Testis (tissue), 3 donors: ENCODE measurements around the gene TAGLN2. TPM values are rescaled to one million over a fixed set of nuclear protein-coding genes. Genes with fewer than 3 reads are reported as not detected.

Source experiments
- DNase-seq: peaks from one replicate; pipeline ENCODE4 v3.0.0-alpha.2; 2019
- H3K27ac ChIP-seq, 2 donors: fragments of 200-600 bp; sonication (generic); one replicate each; pipeline ENCODE4 v1.5.1; 2019
- H3K27me3 ChIP-seq: fragments of 200-600 bp; sonication (generic); one replicate; pipeline ENCODE4 v1.5.1; 2019
- H3K36me3 ChIP-seq: fragments of 200-600 bp; sonication (generic); one replicate; pipeline ENCODE4 v1.5.1; 2017; ENCODE audit warnings: low read depth; ENCODE audit errors: missing control alignments
- H3K4me1 ChIP-seq: fragments of 200-600 bp; sonication (generic); one replicate; pipeline ENCODE4 v1.5.1; 2019
- H3K4me3 ChIP-seq, 2 donors: fragments of 200-600 bp; sonication (generic); one replicate each; pipeline ENCODE4 v1.5.1; 2017 to 2019
- H3K9me3 ChIP-seq: fragments of 200-600 bp; sonication (generic); one replicate; pipeline ENCODE4 v1.5.1; 2017
- POLR2A ChIP-seq: fragments of 450-650 bp; IDR thresholded peaks from one replicate; pipeline ENCODE4 v1.6.1; 2017; ENCODE audit warnings: antibody characterized with exemption, mild to moderate bottlenecking, moderate library complexity
- WGBS, 2 donors: methylation state at CpG; one replicate each; pipeline ENCODE4 v1.1.5; 2018; 5-methylcytosine and 5-hydroxymethylcytosine counted together
- intact Hi-C: fragments of 100-400 bp; cut with DNase I; formaldehyde crosslinking; loops from one replicate; pipeline ENCODE4 v1.15.1; 2023; ENCODE audit warnings: low total_unique reads
- polyA plus RNA-seq: library from polyadenylated mRNA; stranded (reverse); fragments of 350-450 nt; fragmentation: Illumina TruSeq; extraction: RNeasy Lipid Tissue Mini Kit (QIAGEN cat#74804); gene quantifications from one replicate; pipeline ENCODE4 v1.2.3, GENCODE V29; 2014; ENCODE audit warnings: low read depth, low replicate concordance; ENCODE audit not compliant: insufficient read depth
- total RNA-seq, 2 donors: library from RNA; depleted of rRNA; stranded (reverse); fragments of >200 nt; gene quantifications; one replicate each; pipeline ENCODE4 v1.2.3, GENCODE V29; 2016
- TF ChIP-seq, protein P1 (sequence below), 3 experiments: fragments of 450-650 bp in 2 of 3; fragments of 200-600 bp in 1 of 3; sonication (generic) in 1 of 3; IDR thresholded peaks; one replicate each; pipeline ENCODE4 v1.5.1; 2016 to 2019; ENCODE audit warnings: antibody characterized with exemption in 3 of 3, mild to moderate bottlenecking in 2 of 3, moderate library complexity in 1 of 3

The TAGLN2 gene
- total and polyA plus RNA-seq, 3 donors from 2014 or later, result 204 to 389 (median 305) TPM

- TF ChIP-seq, protein P1, sequence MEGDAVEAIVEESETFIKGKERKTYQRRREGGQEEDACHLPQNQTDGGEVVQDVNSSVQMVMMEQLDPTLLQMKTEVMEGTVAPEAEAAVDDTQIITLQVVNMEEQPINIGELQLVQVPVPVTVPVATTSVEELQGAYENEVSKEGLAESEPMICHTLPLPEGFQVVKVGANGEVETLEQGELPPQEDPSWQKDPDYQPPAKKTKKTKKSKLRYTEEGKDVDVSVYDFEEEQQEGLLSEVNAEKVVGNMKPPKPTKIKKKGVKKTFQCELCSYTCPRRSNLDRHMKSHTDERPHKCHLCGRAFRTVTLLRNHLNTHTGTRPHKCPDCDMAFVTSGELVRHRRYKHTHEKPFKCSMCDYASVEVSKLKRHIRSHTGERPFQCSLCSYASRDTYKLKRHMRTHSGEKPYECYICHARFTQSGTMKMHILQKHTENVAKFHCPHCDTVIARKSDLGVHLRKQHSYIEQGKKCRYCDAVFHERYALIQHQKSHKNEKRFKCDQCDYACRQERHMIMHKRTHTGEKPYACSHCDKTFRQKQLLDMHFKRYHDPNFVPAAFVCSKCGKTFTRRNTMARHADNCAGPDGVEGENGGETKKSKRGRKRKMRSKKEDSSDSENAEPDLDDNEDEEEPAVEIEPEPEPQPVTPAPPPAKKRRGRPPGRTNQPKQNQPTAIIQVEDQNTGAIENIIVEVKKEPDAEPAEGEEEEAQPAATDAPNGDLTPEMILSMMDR (IDR thresholded peaks at IDR 0.05), result no peak
- no peak for TF ChIP-seq POLR2A
- WGBS, 2 donors, result 81 to 86% methylated on average over 4 of the region's 4 CpGs
- Histone ChIP-seq H3K9me3 (no peaks in the 10 kb centered on the region), H3K4me3 (no peak overlapping the region), H3K4me1 (peaks cover 3% of the 10 kb centered on the region), H3K36me3 (no peaks in the 10 kb centered on the region), H3K27me3 (no peaks in the 10 kb centered on the region), H3K27ac (no peak overlapping the region)
- no peak for DNase-seq
- intact Hi-C loops, result no loop called here
Measured at GRCh38 chr1:159933347-159933746, 8.0 kb upstream of the TAGLN2 start.

DNA sequence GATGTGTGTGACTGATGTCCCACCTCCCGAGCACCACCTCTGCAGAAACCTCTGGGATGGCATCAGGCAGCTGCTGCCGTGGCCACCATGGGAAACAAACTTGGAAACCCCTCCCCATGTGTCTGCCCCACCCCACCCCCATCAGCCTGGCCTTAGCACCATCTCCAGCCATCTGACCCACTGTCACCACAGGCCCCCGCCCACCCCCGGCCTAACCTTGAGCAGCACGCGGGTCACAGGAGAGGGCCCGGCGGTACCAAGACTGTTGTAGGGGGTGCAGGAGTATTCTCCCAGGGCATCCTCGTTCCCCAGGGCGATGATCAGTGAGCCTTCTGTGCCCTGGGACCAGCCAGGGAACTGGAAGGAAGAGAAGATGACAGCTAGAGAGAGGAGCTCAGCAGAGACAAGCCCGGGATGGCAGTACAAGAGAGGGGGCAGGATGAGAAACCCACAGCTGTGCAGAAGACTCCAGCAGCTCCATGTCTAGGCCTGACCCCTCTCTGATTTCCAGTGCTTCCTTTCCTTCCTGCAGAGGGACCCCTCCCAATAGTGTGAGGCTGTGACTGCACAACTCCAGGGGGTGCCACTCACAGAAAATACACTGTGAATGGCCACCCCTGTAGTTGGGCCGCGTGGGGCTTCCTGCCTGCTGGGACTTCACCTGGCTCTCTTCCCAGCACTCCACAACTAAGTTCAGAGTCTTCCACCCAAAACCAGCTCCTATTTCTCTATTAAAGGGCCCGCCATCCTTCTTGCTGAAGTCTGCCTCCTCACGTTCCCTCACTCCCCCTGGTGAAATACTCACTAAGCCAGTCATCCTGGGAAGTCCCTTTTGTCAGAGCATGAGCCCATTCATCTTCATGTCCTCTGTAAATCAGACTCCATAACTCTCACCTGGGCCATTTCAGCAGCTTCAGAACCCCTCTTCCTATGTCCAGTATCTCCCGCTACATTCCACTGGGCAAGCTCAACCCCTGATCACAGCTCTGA is 7.3 kb upstream of the TAGLN2 start:
- Histone ChIP-seq H3K27me3 (no peaks in the 10 kb centered on the region), H3K4me3 (no peak overlapping the region), H3K27ac (no peak overlapping the region), H3K4me1 (peaks cover 3% of the 10 kb centered on the region), H3K9me3 (no peaks in the 10 kb centered on the region), H3K36me3 (no peaks in the 10 kb centered on the region)
- DNase-seq, result no peak
- WGBS, 2 donors, result 74 to 82% methylated on average over 8 to 16 of the region's 16 CpGs
- intact Hi-C loops, result no loop called here
- no peak for TF ChIP-seq POLR2A
- TF ChIP-seq, protein P1 (IDR thresholded peaks at IDR 0.05), result no peak

- Histone ChIP-seq H3K4me3 (no peak overlapping the region), H3K9me3 (no peaks in the 10 kb centered on the region), H3K4me1 (peaks cover 3% of the 10 kb centered on the region), H3K36me3 (no peaks in the 10 kb centered on the region), H3K27me3 (no peaks in the 10 kb centered on the region), H3K27ac (no peak overlapping the region)
- TF ChIP-seq POLR2A, result no peak
- TF ChIP-seq, protein P1 (IDR thresholded peaks at IDR 0.05), result no peak
- no peak for DNase-seq
- WGBS, 2 donors, result 93 to 94% methylated on average over 3 of the region's 3 CpGs
- intact Hi-C loops, result no loop called here
Measured at GRCh38 chr1:159931795-159932173, 6.5 kb upstream of the TAGLN2 start.

GRCh38 chr1:159931101-159931794 is 5.9 kb upstream of the TAGLN2 start:
- DNase-seq, result no peak
- Histone ChIP-seq H3K27ac (no peak overlapping the region), H3K27me3 (no peaks in the 10 kb centered on the region), H3K4me3 (no peak overlapping the region), H3K4me1 (peaks cover 2% of the 10 kb centered on the region), H3K36me3 (no peaks in the 10 kb centered on the region), H3K9me3 (no peaks in the 10 kb centered on the region)
- WGBS, 2 donors, result 87 to 93% methylated on average over 11 to 13 of the region's 13 CpGs
- TF ChIP-seq, protein P1 (IDR thresholded peaks at IDR 0.05), result no peak
- TF ChIP-seq POLR2A, result no peak
- intact Hi-C loops, result no loop called here
